GDM1 (cell line): Measurements from ENCODE around the gene NLRP1.

Experiments
- DNase-seq: peaks from one replicate; lab custom pipeline; 2025; lab: John Stamatoyannopoulos, UW

The NLRP1 gene

GRCh38 chr17:5557485-5557884 lies 26.8 kb downstream of the NLRP1 start:
- no peak for DNase-seq

GRCh38 chr17:5555254-5555653 lies 29.1 kb downstream of the NLRP1 start:
- no peak for DNase-seq

- no peak for DNase-seq
Measured at GRCh38 chr17:5553479-5553878, 30.8 kb downstream of the NLRP1 start.

- DNase-seq: no peak
Measured at GRCh38 chr17:5552841-5553240, 31.5 kb downstream of the NLRP1 start.

- no peak for DNase-seq
Measured at GRCh38 chr17:5545051-5545987, 39.0 kb downstream of the NLRP1 start.

- DNase-seq: no peak
Measured at GRCh38 chr17:5544115-5544514, 40.2 kb downstream of the NLRP1 start.

GRCh38 chr17:5541610-5542202 lies 42.6 kb downstream of the NLRP1 start:
- no peak for DNase-seq

- DNase-seq: no peak
Measured at GRCh38 chr17:5540321-5540720, 44.0 kb downstream of the NLRP1 start.

GRCh38 chr17:5539286-5539685 lies 45.0 kb downstream of the NLRP1 start:
- DNase-seq: no peak

- DNase-seq: no peak
Measured at GRCh38 chr17:5536866-5537650, 47.3 kb downstream of the NLRP1 start.

- DNase-seq: no peak
Measured at GRCh38 chr17:5535436-5535835, 48.9 kb downstream of the NLRP1 start.

- no peak for DNase-seq
Measured at GRCh38 chr17:5533486-5534315, 50.6 kb downstream of the NLRP1 start.

- no peak for DNase-seq
Measured at GRCh38 chr17:5532581-5532980, 51.7 kb downstream of the NLRP1 start.

GRCh38 chr17:5531085-5531418 lies 53.3 kb downstream of the NLRP1 start:
- DNase-seq: no peak

- DNase-seq: no peak
Measured at GRCh38 chr17:5530265-5531084, 53.8 kb downstream of the NLRP1 start.

- DNase-seq: no peak
Measured at GRCh38 chr17:5527601-5528250, 56.6 kb downstream of the NLRP1 start.

- DNase-seq: peak; percentile 65
Measured at GRCh38 chr17:5526821-5527598, 57.3 kb downstream of the NLRP1 start.

- DNase-seq: no peak
Measured at GRCh38 chr17:5523249-5523648, 61.1 kb downstream of the NLRP1 start.

- DNase-seq: no peak
Measured at GRCh38 chr17:5522476-5522875, 61.8 kb downstream of the NLRP1 start.
